ENCODE results near the gene HDGF.

The HDGF gene

GRCh38 chr1:156751451-156751756 lies at the start of gene HDGF:
Gene HDGF, minus strand, starts transcription at chr1:156751675. Its CDS starts 246 bp downstream, at chr1:156751429.
- FAIRE-seq: no peak
- DNase-seq (ENCODE audit: insufficient read length, low spot score): no peak
- TF ChIP-seq, protein P1, sequence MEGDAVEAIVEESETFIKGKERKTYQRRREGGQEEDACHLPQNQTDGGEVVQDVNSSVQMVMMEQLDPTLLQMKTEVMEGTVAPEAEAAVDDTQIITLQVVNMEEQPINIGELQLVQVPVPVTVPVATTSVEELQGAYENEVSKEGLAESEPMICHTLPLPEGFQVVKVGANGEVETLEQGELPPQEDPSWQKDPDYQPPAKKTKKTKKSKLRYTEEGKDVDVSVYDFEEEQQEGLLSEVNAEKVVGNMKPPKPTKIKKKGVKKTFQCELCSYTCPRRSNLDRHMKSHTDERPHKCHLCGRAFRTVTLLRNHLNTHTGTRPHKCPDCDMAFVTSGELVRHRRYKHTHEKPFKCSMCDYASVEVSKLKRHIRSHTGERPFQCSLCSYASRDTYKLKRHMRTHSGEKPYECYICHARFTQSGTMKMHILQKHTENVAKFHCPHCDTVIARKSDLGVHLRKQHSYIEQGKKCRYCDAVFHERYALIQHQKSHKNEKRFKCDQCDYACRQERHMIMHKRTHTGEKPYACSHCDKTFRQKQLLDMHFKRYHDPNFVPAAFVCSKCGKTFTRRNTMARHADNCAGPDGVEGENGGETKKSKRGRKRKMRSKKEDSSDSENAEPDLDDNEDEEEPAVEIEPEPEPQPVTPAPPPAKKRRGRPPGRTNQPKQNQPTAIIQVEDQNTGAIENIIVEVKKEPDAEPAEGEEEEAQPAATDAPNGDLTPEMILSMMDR (IDR thresholded peaks at IDR 0.05; ENCODE audit: insufficient read depth, missing control alignments): no peak

DNA sequence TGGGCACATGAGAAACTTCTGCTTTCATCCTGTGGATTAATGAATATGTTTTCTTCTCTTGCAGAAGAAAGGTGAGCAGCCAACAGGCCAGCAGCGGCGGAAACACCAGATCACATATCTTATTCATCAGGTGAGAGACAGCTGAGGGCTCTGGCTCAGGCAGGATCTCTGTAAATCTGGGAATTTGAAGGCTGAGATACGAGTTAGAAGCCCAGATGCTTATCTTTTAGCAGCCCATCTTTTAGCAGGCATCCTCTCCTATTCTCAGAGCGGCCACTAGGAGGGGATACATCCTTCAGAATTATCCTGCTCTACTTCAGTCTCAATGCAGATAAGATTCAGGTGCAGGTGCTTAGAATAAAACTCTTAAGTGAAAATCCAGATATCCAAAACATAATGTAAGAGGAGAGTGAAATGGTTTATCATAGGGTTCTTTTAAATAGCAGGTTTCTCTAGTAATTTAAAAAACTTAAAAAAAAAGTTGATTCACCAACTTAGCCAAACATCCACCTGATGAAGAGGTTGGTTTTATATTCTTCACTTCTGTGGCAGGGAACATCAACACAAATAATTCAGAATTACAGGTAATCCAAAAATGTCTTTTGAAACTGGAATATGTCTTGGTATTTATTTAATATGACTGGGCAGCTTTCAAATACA lies 45.9 kb upstream of the HDGF start:
- TF ChIP-seq, protein P1 (IDR thresholded peaks at IDR 0.05; ENCODE audit: insufficient read depth, missing control alignments): peak; percentile 96
- DNase-seq (ENCODE audit: insufficient read length, low spot score): no peak
- peak; percentile 63 for FAIRE-seq

DNA sequence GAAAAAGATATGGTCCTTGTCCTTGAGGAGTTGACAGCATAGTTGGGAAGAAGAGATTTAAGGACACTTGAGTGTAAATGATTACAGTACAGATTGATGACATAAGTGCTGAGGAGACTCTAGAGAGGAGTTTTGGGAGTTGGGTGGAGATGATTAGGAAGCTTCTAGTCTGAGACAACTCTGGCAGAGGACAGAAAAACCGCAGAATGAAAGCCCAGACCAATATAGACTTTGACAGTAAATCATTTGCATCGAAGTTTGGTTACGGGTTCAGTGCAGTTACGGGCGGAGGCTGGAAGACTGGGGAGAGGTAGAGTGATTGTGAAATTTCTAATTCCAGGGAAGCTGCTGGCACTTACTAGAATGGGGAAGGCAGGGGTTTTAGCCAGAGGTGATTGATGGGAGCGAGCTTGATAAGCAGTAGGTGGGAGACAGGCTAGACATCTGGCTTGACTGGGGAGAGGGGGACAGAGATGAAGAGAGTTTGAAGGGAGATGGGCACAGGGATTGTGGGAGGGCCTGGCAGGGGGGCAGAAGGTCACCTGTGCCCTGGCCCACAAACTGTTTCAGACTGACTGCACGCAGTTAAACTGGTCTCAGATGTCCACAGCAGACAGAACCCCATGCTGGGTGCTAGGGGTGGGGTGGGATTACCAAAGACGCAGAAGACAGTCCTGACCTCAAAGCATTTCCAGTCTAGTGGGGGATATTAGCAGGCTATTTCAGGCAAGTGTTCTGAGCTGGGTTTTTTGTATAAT lies 45.0 kb upstream of the HDGF start:
- DNase-seq (ENCODE audit: insufficient read length, low spot score) (no peak), FAIRE-seq (no peak)
- TF ChIP-seq, protein P1 (IDR thresholded peaks at IDR 0.05; ENCODE audit: insufficient read depth, missing control alignments): no peak

GRCh38 chr1:156795787-156796186 lies 44.3 kb upstream of the HDGF start:
- DNase-seq (ENCODE audit: insufficient read length, low spot score) (no peak), FAIRE-seq (no peak)
- TF ChIP-seq, protein P1 (IDR thresholded peaks at IDR 0.05; ENCODE audit: insufficient read depth, missing control alignments): no peak

GRCh38 chr1:156795374-156795733 lies 43.9 kb upstream of the HDGF start:
- DNase-seq (ENCODE audit: insufficient read length, low spot score) (no peak), FAIRE-seq (no peak)
- TF ChIP-seq, protein P1 (IDR thresholded peaks at IDR 0.05; ENCODE audit: insufficient read depth, missing control alignments): no peak

GRCh38 chr1:156794506-156795373 lies 43.3 kb upstream of the HDGF start:
- TF ChIP-seq, protein P1 (IDR thresholded peaks at IDR 0.05; ENCODE audit: insufficient read depth, missing control alignments): no peak
- FAIRE-seq: no peak
- no peak for DNase-seq (ENCODE audit: insufficient read length, low spot score)

Measured in D721Med (cell line).